ENCODE measurements around the gene TRPM3. TPM values are rescaled to one million over a fixed set of nuclear protein-coding genes. Genes with fewer than 3 reads are reported as not detected.

The TRPM3 gene
- not detected for total RNA-seq

DNA sequence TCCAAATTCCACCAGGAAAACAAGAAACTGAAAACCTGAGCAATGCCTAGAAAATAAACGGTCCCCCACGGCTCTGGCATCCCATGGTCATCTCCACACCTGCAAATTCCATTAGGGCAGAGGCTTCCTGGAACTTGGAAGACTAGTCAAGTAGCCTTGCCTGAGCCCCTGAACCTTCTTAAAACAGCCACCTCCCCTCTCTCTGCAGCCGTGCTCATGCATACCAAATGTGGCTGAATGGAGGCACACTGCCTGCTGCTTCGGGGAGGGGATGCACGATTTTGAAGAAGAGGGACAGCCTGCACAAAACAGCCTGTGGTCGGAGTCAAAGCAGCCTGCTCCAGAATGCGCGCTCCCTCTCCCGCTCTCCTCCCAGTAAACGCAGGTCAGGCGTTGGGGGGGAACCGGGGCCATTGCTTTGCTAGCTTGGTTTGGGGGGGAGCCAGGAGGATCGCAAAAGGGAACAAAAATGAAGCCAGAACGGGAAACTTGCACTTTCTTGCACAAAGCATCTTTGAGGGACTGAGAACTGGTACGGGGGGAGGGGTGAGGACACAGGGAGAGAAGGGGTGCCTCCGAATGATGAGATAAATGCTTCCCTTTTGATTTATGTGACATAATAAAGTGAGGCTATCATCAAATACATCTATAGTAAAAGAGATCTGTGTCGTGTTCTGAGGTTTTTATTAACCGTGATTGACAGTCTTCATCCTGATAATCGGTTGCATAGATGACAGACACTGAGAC, at the start of gene TRPM3:
Gene TRPM3 (minus strand): TSS at position 347 of the 747 bp plus-strand sequence. CDS start 267 bp downstream, at position 80.
- no peak for DNase-seq
- no peaks in the 10 kb centered on the region for H3K9me3 Mint-ChIP-seq
- H3K4me1 Mint-ChIP-seq (ENCODE audit: low read depth) = no peaks in the 10 kb centered on the region
- H3K4me3 Mint-ChIP-seq = no peak within 1 kb of the TSS
- ATAC-seq = no peak
- no peaks in the 10 kb centered on the region for H3K36me3 Mint-ChIP-seq (ENCODE audit: insufficient read depth)
- H3K27me3 Mint-ChIP-seq (ENCODE audit: low read depth) = peaks cover 4% of the 10 kb centered on the region

DNA sequence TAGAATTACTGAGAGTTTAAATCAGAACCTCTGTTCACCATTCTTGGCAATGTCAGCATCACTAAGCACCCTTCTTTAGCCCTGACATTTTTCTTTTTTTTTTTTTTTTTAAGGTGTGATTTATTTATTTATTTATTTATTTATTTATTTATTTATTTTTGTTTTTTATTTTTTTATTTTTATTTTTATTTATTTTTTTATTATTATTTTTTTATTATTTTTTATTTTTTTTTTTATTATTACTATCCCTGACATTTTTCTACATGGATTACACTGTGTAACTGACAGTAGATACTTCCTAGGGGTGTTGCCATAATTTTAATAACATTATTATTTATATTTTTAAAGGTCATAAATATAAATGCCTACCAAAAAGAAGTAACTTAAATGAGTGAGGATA, 47.0 kb upstream of the TRPM3 start:
- H3K36me3 Mint-ChIP-seq (ENCODE audit: insufficient read depth) = no peaks in the 10 kb centered on the region
- ATAC-seq (no peak), DNase-seq (no peak)
- H3K27me3 Mint-ChIP-seq (ENCODE audit: low read depth) = no peaks in the 10 kb centered on the region
- H3K4me1 Mint-ChIP-seq (ENCODE audit: low read depth) = no peaks in the 10 kb centered on the region
- no peaks in the 10 kb centered on the region for H3K9me3 Mint-ChIP-seq
- no peak overlapping the region for H3K4me3 Mint-ChIP-seq

DNA sequence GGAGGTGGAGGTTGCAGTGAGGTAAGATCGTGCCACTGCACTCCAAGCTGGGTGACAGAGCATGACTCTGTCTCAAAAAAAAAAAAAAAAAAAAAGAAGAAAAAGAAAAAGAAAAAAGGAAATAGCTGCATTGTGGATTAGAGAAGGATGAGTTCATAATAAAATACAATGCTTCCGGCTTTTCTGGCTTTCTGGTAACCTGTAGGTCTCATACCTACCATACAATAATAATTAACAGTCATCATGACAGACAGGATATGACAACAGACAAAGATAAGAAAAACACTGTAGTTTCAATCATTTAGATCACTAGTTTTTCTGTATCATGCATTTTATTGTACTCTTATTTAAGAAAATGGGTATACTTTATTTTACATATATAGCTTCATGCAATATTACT, 40.7 kb upstream of the TRPM3 start:
- Mint-ChIP-seq H3K36me3 (ENCODE audit: insufficient read depth) (no peaks in the 10 kb centered on the region), H3K4me1 (ENCODE audit: low read depth) (no peaks in the 10 kb centered on the region), H3K4me3 (no peak overlapping the region), H3K27me3 (ENCODE audit: low read depth) (no peaks in the 10 kb centered on the region), H3K9me3 (no peaks in the 10 kb centered on the region)
- DNase-seq (no peak), ATAC-seq (no peak)

DNA sequence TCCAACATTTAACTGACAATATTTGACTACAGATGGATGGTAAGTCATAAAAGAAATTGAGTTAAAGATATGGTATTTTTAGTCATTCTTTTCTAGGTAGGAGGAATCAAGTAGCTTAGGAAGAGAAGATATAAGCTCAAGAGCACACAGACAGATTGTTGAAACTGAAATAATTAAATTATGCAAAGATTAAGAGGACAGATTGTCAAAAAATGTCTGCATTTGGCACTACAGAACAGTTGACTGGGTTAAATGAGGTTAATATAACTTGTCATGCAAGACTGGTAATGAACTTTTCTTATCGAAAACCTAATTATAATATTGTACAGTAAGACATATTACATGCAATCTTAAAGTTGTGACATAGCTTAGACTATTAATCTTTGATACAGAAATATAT, 36.3 kb upstream of the TRPM3 start:
- Mint-ChIP-seq H3K36me3 (ENCODE audit: insufficient read depth) (no peaks in the 10 kb centered on the region), H3K9me3 (no peaks in the 10 kb centered on the region), H3K27me3 (ENCODE audit: low read depth) (no peaks in the 10 kb centered on the region), H3K4me3 (no peak overlapping the region), H3K4me1 (ENCODE audit: low read depth) (no peaks in the 10 kb centered on the region)
- ATAC-seq (no peak), DNase-seq (no peak)

DNA sequence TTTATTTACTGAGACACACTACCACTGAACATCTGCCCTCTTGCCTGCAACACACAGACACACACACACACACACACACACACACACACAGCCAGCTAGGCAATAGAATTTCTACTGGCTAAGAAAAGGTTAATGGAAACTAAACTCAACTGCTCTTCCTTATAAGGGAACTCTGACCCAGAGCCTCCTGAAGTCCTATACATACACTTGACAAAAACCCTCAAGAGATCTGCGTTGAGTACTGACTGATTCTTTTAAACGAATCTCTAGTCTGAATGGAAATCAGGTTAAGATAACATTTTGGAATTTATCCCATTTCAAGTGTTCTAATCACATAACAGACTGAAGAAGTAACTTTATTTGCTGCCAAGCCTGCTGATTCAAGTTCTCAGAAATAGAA, 25.9 kb upstream of the TRPM3 start:
- ATAC-seq = no peak
- no peak overlapping the region for H3K4me3 Mint-ChIP-seq
- H3K27me3 Mint-ChIP-seq (ENCODE audit: low read depth) = no peaks in the 10 kb centered on the region
- H3K9me3 Mint-ChIP-seq = peaks cover 4% of the 10 kb centered on the region
- no peaks in the 10 kb centered on the region for H3K36me3 Mint-ChIP-seq (ENCODE audit: insufficient read depth)
- no peak for DNase-seq
- no peaks in the 10 kb centered on the region for H3K4me1 Mint-ChIP-seq (ENCODE audit: low read depth)

DNA sequence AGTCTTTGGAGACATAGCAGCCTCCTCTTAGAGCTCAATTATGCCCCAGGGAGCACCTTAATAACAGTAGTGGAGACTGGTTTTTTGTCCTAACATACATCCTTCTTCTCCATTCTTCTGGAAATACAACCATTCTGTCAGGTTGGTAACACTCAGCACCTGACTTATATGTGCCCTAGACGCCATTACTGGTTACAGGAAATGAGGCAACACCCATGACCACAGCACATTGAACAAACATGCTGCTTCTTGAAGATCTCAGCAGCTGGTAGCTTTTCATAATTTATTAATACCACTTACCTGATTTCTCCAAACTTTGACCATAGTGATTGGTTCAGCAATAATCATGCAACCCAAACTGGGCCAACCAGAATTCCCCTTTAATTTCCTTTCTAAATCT, 25.1 kb upstream of the TRPM3 start:
- Mint-ChIP-seq H3K36me3 (ENCODE audit: insufficient read depth) (no peaks in the 10 kb centered on the region), H3K4me1 (ENCODE audit: low read depth) (no peaks in the 10 kb centered on the region), H3K4me3 (no peak overlapping the region), H3K9me3 (peaks cover 4% of the 10 kb centered on the region), H3K27me3 (ENCODE audit: low read depth) (no peaks in the 10 kb centered on the region)
- ATAC-seq (no peak), DNase-seq (no peak)

DNA sequence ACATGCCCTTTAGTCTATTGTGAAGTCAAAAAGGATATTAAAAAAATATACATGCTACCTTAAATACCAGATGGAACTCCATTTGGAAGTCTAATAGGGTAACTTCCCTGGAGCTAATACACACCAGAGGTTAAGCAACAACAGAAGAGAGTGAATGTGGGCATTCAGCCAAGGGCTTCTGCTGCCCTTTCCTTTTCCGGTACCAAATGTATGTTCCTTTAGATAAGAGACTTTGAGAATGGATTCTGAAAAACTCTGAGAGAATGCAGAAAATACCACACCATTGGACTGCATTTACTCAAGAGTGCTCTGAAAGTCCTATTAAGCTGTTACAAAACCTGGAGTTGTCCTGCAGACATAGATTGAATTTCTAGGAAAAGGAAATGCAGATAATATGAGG, 23.8 kb upstream of the TRPM3 start:
- H3K4me1 Mint-ChIP-seq (ENCODE audit: low read depth) = no peaks in the 10 kb centered on the region
- no peaks in the 10 kb centered on the region for H3K36me3 Mint-ChIP-seq (ENCODE audit: insufficient read depth)
- no peak overlapping the region for H3K4me3 Mint-ChIP-seq
- no peak for DNase-seq
- no peaks in the 10 kb centered on the region for H3K27me3 Mint-ChIP-seq (ENCODE audit: low read depth)
- ATAC-seq = no peak
- peaks cover 4% of the 10 kb centered on the region for H3K9me3 Mint-ChIP-seq

DNA sequence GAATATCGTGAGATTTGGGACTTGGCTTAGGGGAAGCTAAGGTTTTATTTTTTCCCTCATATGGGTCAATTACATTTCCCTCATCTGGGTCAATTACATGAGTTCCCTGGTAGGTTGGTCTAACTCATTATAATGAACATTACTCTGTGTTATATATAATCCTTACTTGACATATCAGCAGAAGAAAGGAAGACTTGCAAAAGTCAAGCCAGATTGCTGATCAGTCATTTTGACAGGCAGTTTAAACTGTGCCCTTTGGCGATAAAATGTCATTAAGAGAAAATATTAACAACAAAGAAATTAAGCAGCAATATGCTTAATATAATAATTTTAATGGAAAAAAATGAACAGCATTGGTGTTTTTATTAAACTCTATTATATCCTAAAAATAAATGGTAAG, 23.1 kb upstream of the TRPM3 start:
- no peak overlapping the region for H3K4me3 Mint-ChIP-seq

DNA sequence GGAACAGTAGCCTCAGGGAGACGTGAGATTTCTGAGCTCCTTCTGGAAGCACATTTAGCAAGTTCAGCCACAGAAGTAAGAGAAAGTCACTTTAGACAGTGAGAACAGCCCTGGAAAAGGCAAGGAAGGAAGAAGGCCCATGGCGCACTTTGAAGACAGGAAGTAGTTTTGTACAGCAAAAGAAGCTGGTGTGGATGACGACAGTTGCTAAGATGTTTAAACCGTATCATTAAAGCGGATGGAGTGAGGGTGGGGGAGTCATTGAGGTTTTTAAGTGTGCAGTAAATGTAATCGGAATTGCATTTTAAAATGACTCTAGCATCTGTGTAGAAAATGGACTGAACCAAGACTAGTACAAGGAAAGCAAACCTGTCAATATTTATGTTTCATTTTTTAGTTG, 15.3 kb upstream of the TRPM3 start:
- DNase-seq (no peak), ATAC-seq (no peak)
- no peaks in the 10 kb centered on the region for H3K4me1 Mint-ChIP-seq (ENCODE audit: low read depth)
- no peaks in the 10 kb centered on the region for H3K9me3 Mint-ChIP-seq
- no peaks in the 10 kb centered on the region for H3K36me3 Mint-ChIP-seq (ENCODE audit: insufficient read depth)
- no peak overlapping the region for H3K4me3 Mint-ChIP-seq
- H3K27me3 Mint-ChIP-seq (ENCODE audit: low read depth) = no peaks in the 10 kb centered on the region

More for the DNA sequence above, 23.1 kb upstream of the TRPM3 start:
- Mint-ChIP-seq H3K36me3 (ENCODE audit: insufficient read depth) (no peaks in the 10 kb centered on the region), H3K4me1 (ENCODE audit: low read depth) (no peaks in the 10 kb centered on the region), H3K9me3 (peaks cover 4% of the 10 kb centered on the region), H3K27me3 (ENCODE audit: low read depth) (no peaks in the 10 kb centered on the region)
- DNase-seq = no peak
- ATAC-seq = no peak

DNA sequence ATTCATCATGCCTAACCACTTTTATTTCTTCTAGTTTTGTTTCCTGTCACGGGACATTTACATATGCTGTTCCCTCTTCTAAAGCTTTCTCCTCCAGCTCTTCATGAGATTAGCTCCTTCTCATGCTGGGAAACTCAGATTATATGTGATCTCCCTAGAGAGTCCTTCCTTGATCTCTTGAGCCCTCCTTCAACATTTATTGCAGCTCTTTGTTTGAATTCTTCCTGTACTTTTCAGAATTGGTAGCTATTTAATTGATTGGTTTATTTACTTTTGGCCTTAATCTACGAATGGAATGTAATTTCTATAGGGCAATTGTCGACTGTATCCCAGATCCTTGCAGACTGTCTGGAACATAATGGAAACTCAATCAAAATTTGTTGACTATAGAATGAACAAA, 9.7 kb upstream of the TRPM3 start:
- Mint-ChIP-seq H3K36me3 (ENCODE audit: insufficient read depth) (no peaks in the 10 kb centered on the region), H3K27me3 (ENCODE audit: low read depth) (no peaks in the 10 kb centered on the region), H3K4me3 (no peak overlapping the region), H3K9me3 (no peaks in the 10 kb centered on the region), H3K4me1 (ENCODE audit: low read depth) (no peaks in the 10 kb centered on the region)
- no peak for DNase-seq
- no peak for ATAC-seq

DNA sequence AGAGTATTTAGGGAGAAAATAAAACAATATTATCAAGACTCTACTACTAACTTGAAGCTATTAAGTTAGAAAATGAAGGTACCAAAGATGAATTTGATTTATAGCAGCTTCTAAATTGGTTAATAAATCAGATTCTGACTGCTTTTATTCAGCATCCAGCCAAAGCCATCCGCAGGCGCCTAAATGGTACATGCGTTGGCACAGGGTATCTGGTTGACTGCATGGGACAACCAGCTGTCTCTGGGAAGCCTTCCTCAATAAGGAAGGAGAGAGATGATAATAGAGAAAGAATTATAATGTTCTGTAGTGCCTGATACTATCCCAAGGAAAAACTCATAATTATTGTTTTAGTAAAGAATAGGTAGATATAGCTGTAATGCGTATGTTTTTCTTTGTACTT, 9.1 kb upstream of the TRPM3 start:
- H3K9me3 Mint-ChIP-seq = no peaks in the 10 kb centered on the region
- H3K27me3 Mint-ChIP-seq (ENCODE audit: low read depth) = no peaks in the 10 kb centered on the region
- ATAC-seq (no peak), DNase-seq (no peak)
- H3K4me1 Mint-ChIP-seq (ENCODE audit: low read depth) = no peaks in the 10 kb centered on the region
- no peaks in the 10 kb centered on the region for H3K36me3 Mint-ChIP-seq (ENCODE audit: insufficient read depth)
- no peak overlapping the region for H3K4me3 Mint-ChIP-seq

DNA sequence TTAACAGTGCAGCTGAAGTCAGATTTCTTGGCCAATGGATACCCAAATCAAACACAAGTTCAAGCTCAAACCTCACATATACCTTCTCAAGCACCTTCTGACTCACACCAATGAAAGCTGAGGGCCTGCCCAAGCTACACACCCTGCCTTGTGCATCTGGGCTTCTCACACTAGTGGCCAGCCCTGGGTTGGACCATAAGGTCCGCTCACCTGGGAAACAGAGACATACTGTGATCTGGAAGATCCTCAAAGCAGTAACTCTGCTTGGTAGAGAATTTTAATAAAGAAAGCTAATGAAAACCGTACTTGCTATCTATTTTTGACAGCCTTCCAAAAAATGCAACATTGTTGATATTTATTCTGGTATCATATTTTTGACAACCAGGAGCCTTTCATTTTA, 7.4 kb upstream of the TRPM3 start:
- H3K4me3 Mint-ChIP-seq = no peak overlapping the region
- H3K27me3 Mint-ChIP-seq (ENCODE audit: low read depth) = no peaks in the 10 kb centered on the region
- no peaks in the 10 kb centered on the region for H3K4me1 Mint-ChIP-seq (ENCODE audit: low read depth)
- no peaks in the 10 kb centered on the region for H3K36me3 Mint-ChIP-seq (ENCODE audit: insufficient read depth)
- ATAC-seq = no peak
- H3K9me3 Mint-ChIP-seq = no peaks in the 10 kb centered on the region
- no peak for DNase-seq

DNA sequence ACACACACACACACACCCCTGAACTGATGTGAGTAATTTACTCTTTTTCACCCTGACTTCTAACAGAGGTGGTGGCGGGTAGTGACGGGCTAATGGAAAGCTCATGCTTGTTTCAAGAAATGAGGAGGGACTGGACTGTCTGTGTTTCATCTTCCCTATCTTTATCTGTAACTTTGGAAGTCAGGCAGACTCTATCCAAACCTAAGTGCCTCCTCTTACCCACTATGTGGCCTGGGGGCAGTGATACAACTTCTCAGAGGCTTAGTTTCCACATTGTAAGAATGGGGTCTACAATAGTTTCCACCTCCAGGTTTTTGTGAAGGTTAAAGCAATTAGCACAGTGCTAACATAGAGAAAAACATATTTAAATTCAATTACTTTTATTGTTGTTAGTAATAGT, 5.9 kb upstream of the TRPM3 start:
- ATAC-seq = no peak
- Mint-ChIP-seq H3K4me3 (no peak overlapping the region), H3K9me3 (no peaks in the 10 kb centered on the region), H3K27me3 (ENCODE audit: low read depth) (no peaks in the 10 kb centered on the region), H3K36me3 (ENCODE audit: insufficient read depth) (no peaks in the 10 kb centered on the region), H3K4me1 (ENCODE audit: low read depth) (no peaks in the 10 kb centered on the region)
- no peak for DNase-seq

DNA sequence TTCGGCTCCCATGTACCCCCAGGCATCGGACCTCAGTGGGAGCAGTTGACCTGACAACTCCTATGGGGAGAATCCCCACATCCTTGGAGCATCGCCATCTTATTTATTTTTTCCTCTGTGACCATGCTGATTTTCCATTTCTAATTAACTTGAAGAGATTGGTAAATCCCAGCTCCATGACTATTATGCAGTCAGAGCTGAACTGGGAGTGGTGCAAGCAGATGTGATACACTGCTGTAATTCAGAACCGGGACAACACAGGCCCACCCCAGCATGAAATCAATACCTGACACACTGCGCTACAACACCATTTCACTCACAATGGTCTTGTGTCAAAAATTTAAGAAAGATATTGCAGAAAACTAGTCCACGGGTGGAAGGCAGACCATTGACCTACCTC, 1.0 kb upstream of the TRPM3 start:
- ATAC-seq = no peak
- Mint-ChIP-seq H3K4me1 (ENCODE audit: low read depth) (no peaks in the 10 kb centered on the region), H3K27me3 (ENCODE audit: low read depth) (peaks cover 4% of the 10 kb centered on the region), H3K36me3 (ENCODE audit: insufficient read depth) (no peaks in the 10 kb centered on the region), H3K4me3 (no peak overlapping the region), H3K9me3 (no peaks in the 10 kb centered on the region)
- DNase-seq = no peak

DNA sequence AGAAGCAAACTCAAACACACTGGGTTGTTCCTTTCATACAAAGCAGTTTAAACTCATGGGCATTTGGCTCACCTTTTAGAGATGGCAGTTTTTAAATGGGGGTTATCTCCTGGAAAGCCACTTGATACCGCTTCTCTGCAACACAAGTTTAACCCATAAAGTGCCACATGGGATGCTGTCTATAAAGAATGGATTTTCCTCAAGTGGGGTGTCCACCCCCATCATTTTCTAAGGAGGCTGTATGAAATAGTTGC, 528 bp upstream of the TRPM3 start:
- H3K9me3 Mint-ChIP-seq = no peaks in the 10 kb centered on the region
- no peaks in the 10 kb centered on the region for H3K4me1 Mint-ChIP-seq (ENCODE audit: low read depth)
- no peak overlapping the region for H3K4me3 Mint-ChIP-seq
- DNase-seq (no peak), ATAC-seq (no peak)
- H3K36me3 Mint-ChIP-seq (ENCODE audit: insufficient read depth) = no peaks in the 10 kb centered on the region
- H3K27me3 Mint-ChIP-seq (ENCODE audit: low read depth) = peaks cover 4% of the 10 kb centered on the region
